ENCODE measurements around the gene KRT36.

KRT36 gene

GRCh38 chr17:41446806-41447205 is 42.9 kb downstream of the KRT36 start:
- TF ChIP-seq CTCF (conservative IDR thresholded peaks at IDR 0.05; ENCODE audit: control insufficient read depth, insufficient read depth, low read depth, low read length) = no peak
- no peak overlapping the region for H3K4me3 ChIP-seq (ENCODE audit: control insufficient read depth, low read depth, low read length)
- peak; percentile 28 for DNase-seq (ENCODE audit: low read depth)

GRCh38 chr17:41444640-41445039 is 45.1 kb downstream of the KRT36 start:
- H3K4me3 ChIP-seq (ENCODE audit: control insufficient read depth, low read depth, low read length) = no peak overlapping the region
- TF ChIP-seq CTCF (conservative IDR thresholded peaks at IDR 0.05; ENCODE audit: control insufficient read depth, insufficient read depth, low read depth, low read length) = no peak
- DNase-seq (ENCODE audit: low read depth) = no peak

- TF ChIP-seq CTCF (conservative IDR thresholded peaks at IDR 0.05; ENCODE audit: control insufficient read depth, insufficient read depth, low read depth, low read length) = no peak
- no peak overlapping the region for H3K4me3 ChIP-seq (ENCODE audit: control insufficient read depth, low read depth, low read length)
- peak; percentile 37 for DNase-seq (ENCODE audit: low read depth)
Measured at GRCh38 chr17:41444186-41444585, 45.5 kb downstream of the KRT36 start.

- peak; percentile 69 for DNase-seq (ENCODE audit: low read depth)
- TF ChIP-seq CTCF (conservative IDR thresholded peaks at IDR 0.05; ENCODE audit: control insufficient read depth, insufficient read depth, low read depth, low read length) = no peak
- no peak overlapping the region for H3K4me3 ChIP-seq (ENCODE audit: control insufficient read depth, low read depth, low read length)
Measured at GRCh38 chr17:41442739-41443138, 47.0 kb downstream of the KRT36 start.

- TF ChIP-seq CTCF (conservative IDR thresholded peaks at IDR 0.05; ENCODE audit: control insufficient read depth, insufficient read depth, low read depth, low read length) = no peak
- H3K4me3 ChIP-seq (ENCODE audit: control insufficient read depth, low read depth, low read length) = no peak within 1 kb of the TSS
- DNase-seq (ENCODE audit: low read depth) = no peak
Measured at GRCh38 chr17:41440531-41441033, 49.1 kb downstream of the KRT36 start, which contains the start of gene KRT38. TSS of gene KRT38 (minus strand) at chr17:41440983. CDS start at chr17:41440921, 62 bp downstream.

- no peak for TF ChIP-seq CTCF (conservative IDR thresholded peaks at IDR 0.05; ENCODE audit: control insufficient read depth, insufficient read depth, low read depth, low read length)
- no peak overlapping the region for H3K4me3 ChIP-seq (ENCODE audit: control insufficient read depth, low read depth, low read length)
- DNase-seq (ENCODE audit: low read depth) = peak; percentile 25
Measured at GRCh38 chr17:41439375-41439774, 50.3 kb downstream of the KRT36 start.

GRCh38 chr17:41437769-41438168 is 51.9 kb downstream of the KRT36 start:
- no peak overlapping the region for H3K4me3 ChIP-seq (ENCODE audit: control insufficient read depth, low read depth, low read length)
- TF ChIP-seq CTCF (conservative IDR thresholded peaks at IDR 0.05; ENCODE audit: control insufficient read depth, insufficient read depth, low read depth, low read length) = no peak
- no peak for DNase-seq (ENCODE audit: low read depth)
